GM19043 (cell line): Measurements from ENCODE around the gene ANKRD12.

Source experiments
- ATAC-seq: cut with Tn5 transposase; IDR thresholded peaks from one replicate; pipeline ENCODE4 v1.9.1; 2021; ENCODE audit warnings: low read depth; ENCODE audit not compliant: unreplicated experiment

The ANKRD12 gene

DNA sequence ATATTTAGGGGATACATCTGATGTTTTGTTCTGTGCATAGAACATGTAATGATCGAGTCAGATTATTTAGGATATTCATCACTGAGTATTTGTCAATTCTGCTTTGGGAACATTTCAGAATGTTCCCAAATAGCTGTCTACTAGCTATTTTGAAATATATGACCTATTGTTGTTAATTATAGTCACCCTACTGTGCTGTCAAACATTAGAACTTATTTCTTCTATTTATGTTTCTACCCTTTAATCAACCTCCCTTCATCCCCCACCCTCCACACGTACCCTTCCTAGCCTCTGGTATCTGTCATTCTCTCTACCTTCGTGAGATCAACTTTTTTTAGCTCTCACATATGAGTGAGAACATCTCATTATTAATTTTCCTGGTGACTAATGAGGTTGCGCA is 40.9 kb downstream of the ANKRD12 start:
- no peak for ATAC-seq

DNA sequence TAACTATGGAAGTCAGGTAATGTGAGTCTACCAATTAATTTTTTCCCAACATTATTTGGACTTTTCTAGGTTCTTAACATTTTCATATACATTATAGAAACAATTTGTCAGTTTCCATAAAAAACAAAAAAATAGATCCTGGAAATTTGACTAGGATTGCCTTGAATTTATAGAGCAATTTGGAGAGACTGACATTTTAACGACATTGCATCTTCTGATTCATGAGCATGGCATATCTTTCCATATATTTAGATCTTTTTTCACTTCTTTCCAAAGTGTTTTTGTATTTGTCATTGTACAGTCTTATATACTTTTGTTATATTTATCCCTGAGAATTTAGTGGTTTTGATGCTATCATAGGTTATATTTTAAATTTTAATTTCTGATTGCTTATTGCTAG is 42.0 kb downstream of the ANKRD12 start:
- ATAC-seq: no peak

- ATAC-seq: no peak
These were observed 44.7 kb downstream of the ANKRD12 start for GRCh38 chr18:9181275-9181674.

DNA sequence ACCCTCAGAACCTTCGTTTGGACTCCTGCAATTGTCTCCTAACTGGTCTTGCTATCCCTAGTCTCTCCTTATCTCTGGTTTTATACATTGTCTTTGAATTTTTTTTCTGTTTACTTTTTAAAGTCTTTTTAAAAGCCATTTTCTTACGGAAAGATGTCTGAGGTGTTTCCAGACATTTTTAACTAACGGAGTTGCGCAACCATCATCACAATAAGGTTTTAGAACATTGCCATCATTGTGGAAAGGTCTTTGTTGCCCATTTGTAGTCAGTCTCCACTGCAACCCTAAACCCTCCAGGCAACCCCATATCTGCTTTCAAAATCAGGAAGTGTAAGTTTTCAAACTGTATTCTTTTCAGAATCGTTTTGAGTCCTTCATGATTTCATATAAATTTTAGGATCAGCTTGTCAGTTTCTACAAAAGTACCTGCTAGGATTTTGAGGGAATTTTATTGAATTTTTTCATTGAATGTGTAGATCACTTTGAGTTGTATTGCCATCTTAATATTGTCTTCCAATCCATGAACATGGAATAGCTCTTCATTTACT is 46.3 kb downstream of the ANKRD12 start:
- no peak for ATAC-seq

GRCh38 chr18:9184998-9185613 is 48.5 kb downstream of the ANKRD12 start:
- no peak for ATAC-seq

GRCh38 chr18:9188359-9189231 is 52.0 kb downstream of the ANKRD12 start:
- no peak for ATAC-seq

GRCh38 chr18:9189491-9189890 is 52.9 kb downstream of the ANKRD12 start:
- ATAC-seq: no peak

DNA sequence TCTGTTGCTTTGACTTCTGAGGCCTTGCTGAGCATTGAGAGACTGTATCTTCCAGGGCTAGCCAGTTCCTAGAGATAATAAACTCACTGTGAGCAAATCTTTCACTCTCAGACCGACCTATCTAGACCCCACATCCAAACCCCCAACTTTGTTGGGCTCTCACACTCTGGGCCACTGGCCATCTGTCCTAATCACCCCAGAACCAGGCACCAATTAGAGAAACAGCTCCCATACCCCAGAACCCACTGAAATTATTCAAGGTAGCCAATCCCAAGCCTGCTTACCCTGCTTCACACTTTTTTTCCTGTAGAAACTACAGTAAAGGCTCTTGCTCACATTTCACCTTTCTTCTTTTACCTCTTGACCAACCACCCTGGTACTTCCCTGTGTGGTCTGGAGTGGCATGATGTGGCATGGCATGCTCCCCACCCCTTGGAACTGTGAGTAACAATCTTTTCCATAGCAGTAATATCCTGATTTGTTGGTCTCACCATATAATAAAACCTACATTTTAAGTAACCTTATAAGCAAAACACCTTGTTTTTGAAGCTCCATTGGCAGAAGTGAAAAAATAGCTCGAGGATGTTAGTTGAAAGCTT is 55.2 kb downstream of the ANKRD12 start:
- no peak for ATAC-seq

- no peak for ATAC-seq
These were observed 56.5 kb downstream of the ANKRD12 start for GRCh38 chr18:9193031-9193430.

DNA sequence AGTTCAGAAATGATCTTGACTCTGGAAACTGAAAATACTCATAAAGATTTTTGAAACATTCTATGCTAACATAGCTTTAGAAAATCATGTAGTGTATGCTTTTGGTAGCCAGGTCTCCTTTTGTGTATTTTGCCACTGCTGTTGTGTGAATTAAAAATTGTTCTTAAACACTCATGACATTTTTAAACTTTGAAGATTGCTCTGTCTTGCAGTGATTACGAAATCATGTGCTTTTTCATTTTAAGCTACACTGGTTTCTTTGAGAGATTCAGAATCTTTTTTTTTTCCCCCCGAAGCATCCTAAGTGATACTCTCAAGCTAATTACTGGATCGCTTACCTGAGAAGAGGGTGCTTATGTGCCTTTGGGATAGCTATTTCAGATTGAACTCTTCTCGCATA is 60.0 kb downstream of the ANKRD12 start:
- no peak for ATAC-seq

DNA sequence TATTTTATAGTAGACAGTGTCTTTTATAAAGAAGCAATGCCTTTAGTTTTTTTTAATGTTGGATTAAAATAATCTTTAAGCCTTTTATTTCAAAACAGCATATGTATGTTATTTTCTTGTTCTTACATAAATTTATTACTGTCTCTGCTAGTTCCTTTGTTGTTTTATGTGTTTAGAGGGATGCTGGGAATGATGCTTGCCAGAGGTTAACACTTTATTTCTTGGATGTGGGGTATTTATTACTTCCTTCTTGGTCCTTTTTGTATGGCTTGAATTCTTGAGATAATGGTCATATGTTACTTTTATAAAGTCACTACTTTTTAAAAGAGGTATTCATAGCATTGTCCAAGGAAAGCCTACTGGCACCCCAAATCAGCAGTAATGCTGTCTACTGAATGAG is 63.1 kb downstream of the ANKRD12 start:
- no peak for ATAC-seq

DNA sequence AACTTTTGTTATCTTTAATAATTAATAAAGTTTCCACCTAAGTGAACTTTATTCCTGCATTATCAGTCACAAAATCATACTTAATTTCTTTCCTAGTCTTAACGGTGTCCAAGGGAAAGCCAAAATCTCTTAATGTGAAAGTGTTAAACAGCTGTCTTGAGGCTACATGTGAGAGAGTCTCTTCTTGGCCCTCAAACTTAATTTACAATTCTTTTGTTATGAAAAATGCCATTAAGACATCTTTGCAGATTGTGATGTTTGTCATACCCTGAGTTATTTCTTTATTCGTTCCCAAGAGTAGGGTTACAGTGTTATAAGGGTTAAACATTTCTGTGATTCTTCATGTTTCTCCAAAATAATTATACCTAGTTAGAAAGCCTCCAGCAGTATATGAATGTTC is 64.6 kb downstream of the ANKRD12 start:
- no peak for ATAC-seq

DNA sequence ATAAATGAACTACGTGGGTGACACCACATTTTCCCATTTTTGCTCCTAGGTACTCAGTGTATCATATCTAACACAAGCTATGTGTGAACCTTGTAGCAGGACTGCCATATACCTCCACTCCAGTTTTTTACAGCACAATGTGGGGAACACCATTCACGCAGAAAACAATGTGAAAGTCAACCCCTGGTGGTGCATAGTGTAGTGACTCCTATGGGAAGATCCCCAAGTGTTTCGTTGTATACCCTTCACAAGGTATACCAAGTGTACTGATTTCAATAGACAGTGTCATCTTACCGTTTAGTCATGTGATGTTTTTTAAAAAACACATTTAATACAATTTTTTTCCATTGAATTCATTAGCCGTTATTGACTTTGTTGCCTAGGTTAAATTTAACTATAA is 68.1 kb downstream of the ANKRD12 start:
- no peak for ATAC-seq

GRCh38 chr18:9206421-9206820 is 69.8 kb downstream of the ANKRD12 start:
- no peak for ATAC-seq

- no peak for ATAC-seq
These were observed 72.7 kb downstream of the ANKRD12 start for GRCh38 chr18:9209279-9209678.

- ATAC-seq: no peak
These were observed 74.4 kb downstream of the ANKRD12 start for GRCh38 chr18:9210966-9211365.

DNA sequence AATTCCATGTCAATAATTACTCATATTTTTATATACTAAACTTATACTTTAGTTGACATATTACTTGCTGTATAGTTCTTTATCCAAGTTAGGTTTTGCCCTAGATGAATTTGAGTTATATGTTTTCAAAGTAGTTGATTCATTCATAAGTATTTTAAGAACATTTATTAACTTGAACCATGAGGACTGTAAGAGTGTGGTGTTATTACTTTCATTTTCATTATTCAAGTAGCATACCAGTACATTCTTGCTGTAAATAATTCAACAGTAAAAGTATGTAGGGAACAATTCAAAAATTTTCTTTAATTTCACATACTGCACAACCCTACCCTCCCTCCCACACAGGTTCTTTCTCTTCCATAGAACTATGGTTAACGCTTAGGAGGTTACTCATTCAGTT is 75.4 kb downstream of the ANKRD12 start:
- ATAC-seq: no peak

- no peak for ATAC-seq
These were observed 78.8 kb downstream of the ANKRD12 start for GRCh38 chr18:9215221-9215933.

DNA sequence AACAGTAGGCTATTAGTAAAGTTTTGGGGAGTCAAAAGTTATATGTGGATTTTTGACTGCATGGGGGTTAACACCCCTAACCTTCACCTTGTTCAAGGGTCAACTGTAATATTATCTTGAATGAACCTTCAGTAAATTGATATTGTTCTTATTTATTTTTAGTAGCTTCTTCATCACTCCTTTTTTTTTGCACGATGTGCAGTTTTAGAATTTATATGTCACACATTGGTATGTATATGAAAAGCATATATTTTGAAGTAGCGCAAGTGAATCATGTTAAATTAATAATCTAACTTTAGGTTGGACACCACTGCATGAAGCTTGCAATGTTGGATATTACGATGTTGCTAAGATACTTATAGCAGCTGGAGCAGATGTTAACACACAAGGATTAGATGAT is 79.9 kb downstream of the ANKRD12 start:
- ATAC-seq: no peak

DNA sequence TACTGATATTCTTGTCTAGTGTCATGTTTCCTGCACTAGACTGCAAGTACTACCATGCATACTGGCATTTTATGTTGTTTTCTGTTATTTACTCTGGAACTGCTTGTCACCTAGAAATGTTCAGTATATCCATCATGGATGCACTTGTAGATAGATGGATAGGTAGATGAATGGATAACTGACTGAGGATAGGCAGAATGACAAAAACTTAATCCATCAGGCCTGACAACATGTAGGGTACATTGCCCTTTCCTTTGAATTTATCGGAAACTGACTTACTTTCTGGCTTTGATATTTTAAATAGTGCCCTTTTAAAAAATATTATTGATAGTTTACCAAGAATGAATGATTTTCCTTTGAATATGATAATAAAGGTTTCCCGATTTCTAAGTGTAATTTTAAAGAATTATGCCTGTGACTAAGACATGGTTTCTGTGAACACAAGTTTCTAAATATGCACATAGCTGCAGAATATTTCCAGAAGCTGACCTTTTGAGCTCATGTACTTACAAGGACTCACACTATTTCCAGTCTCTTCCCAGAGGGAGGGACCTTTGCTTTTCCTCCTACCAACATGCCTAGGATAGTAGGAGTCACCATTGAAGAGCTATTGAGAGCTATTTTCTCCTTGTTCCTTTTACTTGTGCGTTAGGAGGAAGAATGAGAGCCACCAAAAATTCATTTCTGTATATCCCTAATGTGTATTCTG is 81.3 kb downstream of the ANKRD12 start:
- no peak for ATAC-seq
